ENCODE data around the gene MT2A.

- TF ChIP-seq CTCF (IDR thresholded peaks at IDR 0.05) (no peak), POLR2AphosphoS5 (IDR thresholded peaks at IDR 0.05; ENCODE audit: low read depth, low read length) (no peak)
Measured at GRCh38 chr16:56610609-56611111, 2.3 kb downstream of the MT2A start.
